H1 (cell line): ENCODE results near the gene TSKS. TPM values are rescaled to one million over a fixed set of nuclear protein-coding genes. Genes with fewer than 3 reads are reported as not detected.

Experiments used
- CTCF ChIP-seq, 3 experiments: IDR thresholded peaks; 1 replicate in 2 of 3; 2 replicates in 1 of 3; pipeline versions ENCODE4 v1.5.1 to v1.6.1; 2011; ENCODE audit warnings: low read length in 3 of 3, mild to moderate bottlenecking in 3 of 3, inconsistent platforms in 2 of 3, low read depth in 1 of 3, moderate library complexity in 1 of 3; ENCODE audit not compliant: insufficient read depth in 1 of 3; ENCODE audit errors: control extremely low read depth in 1 of 3
- GABPA ChIP-seq: IDR thresholded peaks from 2 replicates; pipeline ENCODE4 v1.6.1; 2011; ENCODE audit warnings: mild to moderate bottlenecking, low read length, moderate library complexity, borderline replicate concordance; ENCODE audit not compliant: insufficient read depth
- KDM5A ChIP-seq: fragments of 200-600 bp; IDR thresholded peaks from 2 replicates; pipeline ENCODE4 v1.7.1; 2012; ENCODE audit warnings: mild to moderate bottlenecking, low read length, inconsistent platforms, mixed read lengths
- polyA plus RNA-seq, 7 experiments: library from polyadenylated mRNA; depleted of rRNA in 3 of 7; stranded (reverse) in 5 of 7; unstranded in 2 of 7; fragments of >200 nt in 5 of 7; fragments of 200-250 nt in 2 of 7; gene quantifications; 1 replicate in 5 of 7; 2 replicates in 1 of 7; 4 replicates in 1 of 7; pipeline versions ENCODE4 v1.2.1 to v1.2.3, GENCODE V29; 2011 to 2013; ENCODE audit warnings: missing spikeins in 2 of 7, mixed read lengths in 2 of 7
- total RNA-seq: library from RNA; stranded (reverse); fragmentation: NEBNext Ultra II Directional; extraction: Animal tissue kit (Norgen Biotek cat#: 25700); gene quantifications from 2 replicates; pipeline ENCODE4 v1.2.1, GENCODE V29; 2021

TSKS gene
- total and polyA plus RNA-seq, 2 of the 8 experiments (the other 6 are each of a cell fraction or from before 2014, with no cell fraction given) = 0.21 TPM; not detected in 1

GRCh38 chr19:49798574-49798973 is 35.5 kb upstream of the TSKS start (continued):
- TF ChIP-seq KDM5A = no peak
- no peak for TF ChIP-seq GABPA
- TF ChIP-seq CTCF (IDR thresholded peaks at IDR 0.05; ENCODE audit: control extremely low read depth in 1 of 3, insufficient read depth in 1 of 3, low read depth in 1 of 3, low read length in 3 of 3) = no peak
- TF ChIP-seq, all 59 proteins: peak for 0
